HG03045 (cell line): ENCODE results near the gene NTF3.

ENCODE experiments used
- ATAC-seq: cut with Tn5 transposase; IDR thresholded peaks from one replicate; pipeline ENCODE4 v1.9.1; 2021; ENCODE audit warnings: mild to moderate bottlenecking, moderate library complexity; ENCODE audit not compliant: unreplicated experiment

Gene NTF3

GRCh38 chr12:5430641-5431603 is 986 bp upstream of the NTF3 start:
- ATAC-seq = no peak

DNA sequence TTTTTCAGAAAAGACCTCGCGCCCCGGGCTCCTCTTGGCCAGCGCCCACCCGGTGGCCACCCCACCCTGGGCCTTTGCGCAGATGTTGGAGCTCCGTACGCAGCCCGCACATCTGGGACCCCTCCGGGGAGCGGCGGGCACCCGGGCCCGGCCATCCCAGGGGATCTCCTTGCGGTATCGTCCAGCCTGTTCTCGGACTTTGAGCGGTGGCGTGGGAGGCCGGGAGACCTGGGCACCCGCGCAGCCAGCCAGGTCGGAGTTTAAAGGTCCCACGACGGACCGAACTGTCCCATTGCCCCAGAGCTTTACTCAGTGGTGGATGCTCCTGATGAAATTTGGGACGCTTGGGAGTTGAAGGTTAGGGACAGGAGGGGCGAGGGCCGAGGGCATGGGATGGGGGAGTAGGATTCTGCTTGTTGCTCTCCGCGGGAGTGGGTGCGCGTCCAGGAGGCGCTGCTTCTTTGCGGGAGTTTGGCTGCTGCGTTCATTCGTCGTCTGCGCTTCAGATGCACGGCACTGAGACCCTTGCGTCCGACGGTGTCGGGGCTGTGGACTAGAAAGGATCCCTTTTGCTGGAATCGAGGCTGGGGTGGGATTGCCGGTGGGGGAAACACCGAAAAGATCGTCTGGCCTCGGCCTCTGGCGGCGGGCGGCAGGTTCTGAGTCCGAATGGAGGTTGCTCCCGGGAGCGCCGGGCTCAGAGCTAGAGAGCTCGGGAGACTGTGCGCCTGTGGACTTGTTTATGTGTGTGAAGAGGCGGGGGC is 1.4 kb downstream of the NTF3 start:
- ATAC-seq = no peak

DNA sequence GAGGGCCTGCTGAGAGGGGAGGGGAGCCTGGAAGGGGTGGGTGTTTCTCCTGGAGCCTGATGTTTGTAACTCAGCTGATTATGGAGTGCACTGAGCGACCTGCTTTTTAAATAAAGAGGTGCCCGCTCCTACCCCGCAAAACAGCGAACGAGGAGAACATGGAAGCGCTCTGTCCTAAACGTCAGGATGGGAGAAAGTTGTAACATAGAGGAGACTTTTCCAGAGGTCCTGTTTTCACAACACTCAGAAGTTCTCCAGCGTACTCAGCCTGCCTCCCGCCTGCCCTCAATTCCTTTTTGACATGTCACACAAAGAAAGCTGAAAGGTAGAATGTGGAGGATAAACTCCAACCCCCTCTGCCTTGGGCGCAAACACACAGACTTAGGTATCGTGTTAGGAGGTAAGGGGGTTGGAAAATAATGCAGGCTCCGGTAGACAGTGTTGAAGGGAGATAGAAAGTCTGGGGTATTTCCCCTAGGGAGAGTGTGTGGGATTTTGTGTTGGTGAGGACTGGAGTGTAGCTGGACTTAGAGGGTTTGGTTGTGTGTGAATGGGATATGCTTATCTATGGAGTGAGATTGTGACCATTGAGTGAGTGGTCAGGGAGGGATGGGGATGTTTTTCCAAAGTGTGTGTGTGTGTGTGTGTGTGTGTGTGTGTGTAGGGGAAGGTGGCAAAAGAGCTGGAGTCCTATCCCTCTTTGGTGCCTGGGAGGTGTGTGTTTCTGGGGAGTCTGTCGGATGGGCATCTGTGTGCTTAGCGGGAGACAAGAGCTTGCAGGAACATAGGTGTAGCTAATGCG is 2.1 kb downstream of the NTF3 start:
- ATAC-seq = no peak

DNA sequence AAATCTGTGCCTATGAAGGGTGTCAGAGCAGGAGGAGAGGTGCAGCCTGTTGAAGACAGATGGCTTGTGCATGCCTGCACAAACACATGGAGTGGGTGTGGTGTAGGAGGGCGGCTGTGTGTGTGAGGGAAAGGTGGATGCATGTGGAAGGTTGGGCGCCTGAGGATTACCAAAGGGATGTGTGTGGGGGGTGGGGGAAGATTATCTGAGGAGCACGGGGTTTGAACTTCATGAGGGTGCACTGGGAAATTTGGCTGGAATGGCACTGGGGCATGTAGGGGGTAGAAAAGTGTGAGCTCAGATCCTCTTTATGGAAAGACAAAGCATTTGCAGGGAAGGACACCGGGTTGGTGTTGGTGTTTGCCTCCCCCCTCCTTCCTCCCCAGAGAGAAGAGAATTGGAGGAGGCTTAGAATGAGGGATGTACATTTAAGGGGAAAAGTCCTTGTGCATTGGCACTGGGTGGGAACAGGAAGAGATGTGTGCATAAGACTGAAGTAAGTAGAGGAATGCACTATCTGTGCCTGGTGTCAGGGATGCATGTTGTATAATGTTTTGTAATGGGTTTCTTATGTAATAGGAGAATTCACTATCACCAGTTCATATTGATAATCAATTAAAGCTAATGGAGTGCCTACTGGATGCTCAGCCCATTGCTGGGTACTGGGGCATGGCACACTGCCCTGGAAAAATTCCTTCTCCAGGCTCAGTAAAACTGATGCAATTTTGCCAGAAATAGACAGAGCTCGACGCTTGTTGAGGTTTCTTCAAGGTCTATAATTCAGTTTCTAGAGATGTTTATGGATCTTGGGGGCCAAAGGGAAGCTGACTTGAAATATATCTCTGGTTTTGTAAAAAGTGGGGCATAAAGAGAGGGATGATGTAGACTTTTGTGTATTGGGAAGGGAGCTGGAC is 3.0 kb downstream of the NTF3 start:
- no peak for ATAC-seq

DNA sequence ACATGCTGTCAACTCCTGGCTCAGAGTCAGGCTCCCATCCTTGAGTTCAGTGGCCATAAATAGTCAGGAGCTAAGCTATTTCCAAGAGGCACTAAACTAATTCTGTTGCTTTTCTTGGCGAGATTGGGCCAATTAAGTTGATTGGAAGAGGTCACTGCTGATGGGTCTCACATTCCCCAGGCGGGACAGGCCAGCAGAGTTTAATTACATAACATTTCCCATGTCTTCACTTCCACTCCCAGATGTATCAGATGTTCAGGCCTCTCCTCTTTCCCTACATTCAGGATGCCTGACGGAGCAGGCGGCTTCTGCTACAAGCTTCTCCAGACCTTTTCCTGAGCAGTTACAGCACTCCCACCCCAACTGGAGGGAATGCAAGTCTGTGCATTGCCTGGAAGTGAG is 5.3 kb downstream of the NTF3 start:
- ATAC-seq = no peak

DNA sequence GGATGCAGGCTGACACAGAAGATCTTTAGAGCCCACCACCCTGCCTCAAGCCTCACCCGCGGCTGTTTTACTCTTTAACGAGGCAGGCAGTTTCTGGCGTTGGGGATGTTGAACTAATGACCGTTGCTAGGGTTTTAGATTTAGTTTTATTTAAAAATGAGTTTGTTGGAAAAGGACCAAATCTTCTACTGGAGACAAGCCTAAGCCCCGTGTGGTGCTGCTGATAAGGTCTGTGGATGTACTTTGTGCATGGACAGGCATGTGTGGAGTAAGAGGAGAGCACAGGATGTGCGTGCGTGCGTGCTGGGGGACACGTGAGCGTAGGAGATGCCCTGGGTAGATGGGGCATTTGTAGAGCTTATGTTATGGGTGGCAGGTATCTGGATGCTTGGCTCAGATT is 5.7 kb downstream of the NTF3 start:
- no peak for ATAC-seq

DNA sequence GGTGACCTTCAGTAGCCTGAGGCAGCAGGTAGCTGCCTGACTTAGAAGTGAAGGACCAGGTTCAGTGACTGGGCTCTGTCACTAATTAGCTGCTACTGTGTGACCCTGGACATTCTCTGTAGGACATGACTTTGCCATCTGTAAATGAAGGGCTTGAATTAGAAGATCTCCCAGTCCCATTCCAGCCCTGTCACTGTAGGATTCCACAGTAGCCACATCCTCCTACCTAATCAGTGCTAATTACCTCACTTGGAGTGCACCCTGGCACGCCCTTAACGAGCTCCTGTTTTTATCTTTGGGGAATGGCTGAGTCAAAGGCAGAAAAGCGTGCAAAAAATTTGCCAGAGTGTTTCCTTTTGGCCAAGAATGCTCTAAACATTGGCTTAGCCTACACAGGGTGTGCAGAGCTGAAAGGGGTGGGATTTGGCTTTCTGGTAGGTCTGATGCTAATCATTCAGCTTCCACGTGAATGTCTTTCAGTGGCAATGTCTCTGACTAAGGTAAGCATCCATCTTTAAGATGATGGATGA is 6.8 kb downstream of the NTF3 start:
- ATAC-seq = no peak

DNA sequence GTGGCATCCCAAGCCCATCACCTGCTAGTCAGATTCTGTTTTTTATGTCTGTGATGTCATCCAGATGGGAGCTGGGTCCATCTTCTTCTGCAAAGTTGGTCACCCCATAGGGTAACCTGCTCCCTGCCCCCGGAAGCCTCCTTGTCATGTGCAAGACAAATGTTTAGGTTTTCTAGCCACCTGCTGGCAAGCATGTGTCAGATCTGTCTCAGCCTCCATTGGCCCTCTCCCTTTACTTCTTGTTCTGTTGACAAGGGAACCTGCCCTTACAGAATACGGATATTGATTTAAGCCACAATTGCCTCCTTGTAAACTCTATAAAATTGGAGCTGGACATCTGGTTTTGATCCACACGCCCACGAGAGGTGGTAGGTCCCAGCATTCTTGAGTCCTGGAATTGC is 7.5 kb downstream of the NTF3 start:
- ATAC-seq = no peak

DNA sequence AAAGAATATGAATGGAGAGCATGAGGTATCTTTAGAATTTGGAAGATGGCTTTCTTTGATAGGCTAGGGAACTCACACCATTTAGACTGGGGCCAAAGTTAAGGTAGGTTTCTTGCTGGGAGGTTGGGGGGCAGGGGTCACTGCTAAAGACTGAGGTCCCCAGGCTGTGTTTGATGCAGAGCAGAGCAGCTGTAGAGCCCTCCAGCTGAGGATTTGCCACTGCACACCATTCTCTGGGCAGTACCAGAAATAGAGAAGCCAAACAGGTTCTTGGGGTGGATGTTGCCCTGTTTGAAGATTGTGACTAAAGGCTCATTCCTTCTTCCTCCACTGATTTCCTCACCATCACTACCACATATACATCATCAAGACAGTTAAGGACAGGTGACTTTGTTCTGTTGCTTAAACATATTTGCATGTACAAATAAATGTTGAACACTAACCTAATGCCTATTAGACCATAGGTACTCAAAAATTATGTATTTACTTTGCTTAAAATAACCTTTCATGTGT is 7.9 kb downstream of the NTF3 start:
- no peak for ATAC-seq

DNA sequence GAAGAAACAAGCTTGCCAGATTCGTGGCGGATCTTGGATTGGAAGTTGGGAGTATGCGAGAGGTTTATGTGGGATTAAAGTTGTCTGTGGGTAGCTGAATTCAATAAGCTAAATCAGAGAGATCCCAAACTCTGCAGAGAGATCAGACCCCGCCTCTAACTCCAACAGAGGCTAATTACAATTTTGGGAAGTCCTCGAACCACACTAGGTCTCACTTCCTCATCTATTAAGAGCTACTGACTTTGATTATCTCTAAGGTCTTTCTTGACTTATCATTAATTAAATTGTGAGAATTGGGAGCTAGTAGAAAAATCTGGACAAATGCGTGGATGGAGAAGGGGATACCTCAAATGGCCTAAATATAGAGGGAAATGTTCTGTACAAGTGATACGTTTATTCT is 9.1 kb downstream of the NTF3 start:
- ATAC-seq = no peak

DNA sequence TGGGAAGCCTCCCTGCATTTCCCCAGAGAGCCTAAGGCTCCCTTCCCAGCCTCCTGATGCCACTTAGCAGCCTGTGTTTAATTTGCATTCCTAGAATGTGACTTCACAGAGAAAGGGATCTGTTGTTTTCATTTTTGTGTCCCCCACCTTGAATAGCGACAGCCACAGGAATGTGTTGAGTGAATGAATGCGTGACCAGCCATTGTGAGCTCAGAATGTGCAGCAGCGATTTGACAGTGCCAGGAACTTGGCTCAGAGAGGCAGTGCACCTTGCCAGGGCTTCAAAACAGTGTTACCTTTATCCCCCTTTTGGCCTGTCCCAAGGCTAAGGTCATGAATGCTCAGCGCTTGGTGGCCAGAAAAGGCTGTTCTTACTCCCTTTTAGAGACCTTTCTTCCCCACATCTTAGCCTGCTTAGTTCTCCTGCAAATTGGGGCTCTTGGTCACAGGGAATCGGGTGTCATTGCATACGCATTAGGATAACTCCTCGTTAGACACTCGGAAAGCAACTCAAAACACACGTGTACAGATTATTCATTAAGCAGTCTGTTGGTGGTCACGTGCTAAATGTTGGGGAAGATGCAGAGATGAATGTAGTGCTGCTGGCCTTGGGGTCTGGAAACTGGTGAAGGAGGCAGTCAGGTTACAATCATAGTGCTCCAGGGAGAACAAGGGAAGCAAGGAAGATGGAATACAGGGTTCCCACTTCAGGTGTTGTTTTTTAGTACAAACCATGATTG is 9.8 kb downstream of the NTF3 start:
- no peak for ATAC-seq

DNA sequence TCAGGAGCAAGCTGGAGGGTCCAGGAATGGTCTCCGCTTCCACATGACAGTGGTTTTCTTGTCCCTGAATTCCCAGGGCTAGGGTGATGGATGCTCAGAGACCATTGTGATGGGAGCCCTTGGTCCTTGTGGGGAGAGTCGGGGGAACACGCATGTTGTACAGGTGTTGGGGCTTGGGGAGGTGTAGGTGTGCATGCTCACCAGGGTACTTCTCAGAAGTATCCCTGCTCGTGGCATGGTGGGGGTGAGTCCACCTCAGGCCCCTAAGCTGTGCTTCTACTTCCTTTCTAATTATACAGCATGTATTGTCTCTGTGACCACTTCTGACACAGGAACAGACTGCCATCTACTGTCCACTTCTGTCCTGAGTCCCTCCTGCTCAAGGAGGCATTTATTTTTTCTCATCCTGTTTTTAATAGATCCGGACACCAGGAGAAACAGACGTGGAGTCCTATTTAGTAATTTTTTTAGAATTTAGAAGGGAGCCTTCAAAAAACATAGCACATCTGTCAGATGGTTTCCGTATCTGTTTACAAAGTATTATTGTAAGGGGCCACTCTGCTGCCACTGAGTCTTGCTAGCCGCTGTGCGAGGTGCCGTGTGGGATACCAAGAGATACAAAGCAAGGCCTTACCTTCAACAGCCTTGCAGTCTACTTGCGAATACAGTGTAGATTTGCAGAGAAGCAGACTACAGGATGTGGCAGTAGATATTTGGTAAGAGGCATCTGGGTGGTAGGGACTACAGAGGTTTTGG is 10.5 kb downstream of the NTF3 start:
- no peak for ATAC-seq

DNA sequence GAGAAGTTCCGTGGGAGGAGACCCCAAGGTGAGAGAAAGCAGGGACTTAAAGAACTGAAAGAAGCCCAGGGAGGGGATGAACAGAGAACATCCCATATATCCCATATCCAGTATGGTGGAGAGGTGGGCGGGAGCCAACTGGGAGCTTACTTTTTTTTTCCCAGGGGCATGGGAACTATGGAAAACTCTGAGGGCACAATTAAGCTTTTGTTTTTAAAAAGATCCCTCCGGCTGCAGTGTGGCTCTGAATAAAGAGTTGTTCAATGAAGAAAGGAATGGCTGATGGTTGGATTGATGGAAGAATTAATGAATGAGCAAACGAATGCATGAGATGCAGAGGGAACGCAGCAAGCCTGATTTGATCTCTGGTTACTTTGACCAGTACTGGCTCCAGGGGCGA is 12.6 kb downstream of the NTF3 start:
- ATAC-seq = no peak

DNA sequence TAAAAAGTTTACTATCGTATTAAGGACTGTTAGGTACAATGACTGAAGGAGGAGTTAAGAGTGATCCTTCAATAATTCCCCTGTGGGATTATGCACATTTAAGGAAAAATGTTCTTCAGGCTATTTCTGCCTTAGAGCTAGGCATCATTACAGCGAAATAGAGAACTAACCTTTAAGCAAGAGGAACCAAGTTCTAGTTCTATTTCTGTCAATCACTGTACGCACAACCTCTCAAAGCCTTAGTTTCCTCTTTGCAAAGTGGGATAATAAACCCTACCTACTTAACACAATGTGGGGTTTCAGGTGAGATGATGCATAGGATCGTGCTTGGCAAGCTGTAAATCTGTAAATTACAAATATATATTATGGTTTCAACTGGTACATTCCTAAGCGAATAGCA is 15.4 kb downstream of the NTF3 start:
- no peak for ATAC-seq

- no peak for ATAC-seq
Measured at GRCh38 chr12:5451251-5451650, 19.3 kb downstream of the NTF3 start.

DNA sequence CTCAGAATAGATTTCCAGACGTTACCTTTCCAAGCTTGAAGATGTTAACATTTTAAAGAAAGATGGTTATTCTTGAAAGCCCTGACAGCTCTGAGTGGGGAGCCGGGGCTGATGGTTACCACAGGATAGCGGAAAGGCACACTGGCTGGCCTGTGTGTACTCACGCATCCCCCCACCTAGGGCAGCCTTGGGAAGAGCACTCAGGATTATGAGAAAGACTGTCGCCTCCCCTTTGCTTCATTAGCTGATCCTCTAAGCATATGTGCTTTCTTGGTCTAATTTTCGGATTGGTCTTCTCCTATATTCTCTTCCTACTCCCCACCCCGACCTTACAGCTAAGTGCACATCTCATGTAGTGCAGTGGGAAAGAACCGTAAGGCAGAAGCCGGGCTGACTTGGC is 20.7 kb downstream of the NTF3 start:
- no peak for ATAC-seq

GRCh38 chr12:5453466-5453865 is 21.6 kb downstream of the NTF3 start:
- no peak for ATAC-seq

DNA sequence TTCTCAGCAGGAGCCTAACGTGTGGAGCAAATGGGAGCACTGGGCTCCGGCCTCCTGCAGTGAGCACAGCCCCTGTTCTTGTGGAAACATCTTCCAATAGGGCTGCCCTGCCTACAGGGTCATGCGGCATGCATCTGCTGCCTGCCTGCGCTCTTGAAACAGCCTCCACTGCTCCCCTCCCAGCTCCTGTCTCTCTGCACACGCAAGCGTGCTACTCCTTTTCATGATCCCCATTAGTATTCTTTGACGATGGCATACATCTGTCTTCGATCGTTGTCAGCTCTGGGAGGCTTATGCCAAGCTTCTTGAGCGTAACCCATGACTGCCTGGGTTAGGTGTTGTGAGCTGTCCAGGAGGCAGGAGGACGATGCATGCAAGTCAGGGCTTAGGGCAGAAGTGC is 23.1 kb downstream of the NTF3 start:
- no peak for ATAC-seq
